ENCODE measurements around the gene SGMS1.

GRCh38 chr10:50335397-50335796 is 288.4 kb downstream of the SGMS1 start:
- no peak for TF ChIP-seq CTCF (IDR thresholded peaks at IDR 0.05)
- TF ChIP-seq POLR2A (IDR thresholded peaks at IDR 0.05): no peak
